SK-N-SH treated with all-trans-retinoic acid at 6 μM for 48 hours (cell line): Measurements from ENCODE around the gene EIF4G1.

Experiments used
- ATAC-seq: fragments of 200-7000 bp; cut with Tn5 transposase; 3 replicates; pipeline ENCODE4 v1.9.1; 2020; ENCODE audit warnings: mild to moderate bottlenecking, moderate library complexity
- BACH2 ChIP-seq: fragments of 250-450 bp; sonication (Bioruptor Pico); IDR thresholded peaks from 2 replicates; pipeline ENCODE4 v1.9.0; 2021; ENCODE audit warnings: mild to moderate bottlenecking, borderline replicate concordance
- CSDC2 ChIP-seq: fragments of 250-450 bp; sonication (Bioruptor Pico); IDR thresholded peaks from 2 replicates; pipeline ENCODE4 v1.5.0; 2020; ENCODE audit warnings: mild to moderate bottlenecking, moderate library complexity
- ESRRG ChIP-seq: fragments of 250-450 bp; sonication (Bioruptor Pico); IDR thresholded peaks from 2 replicates; pipeline ENCODE4 v1.6.1; 2021; ENCODE audit warnings: mild to moderate bottlenecking
- GLIS3 ChIP-seq: fragments of 250-450 bp; sonication (Bioruptor Pico); IDR thresholded peaks from 2 replicates; pipeline ENCODE4 v1.5.0; 2020; ENCODE audit warnings: mild to moderate bottlenecking, moderate library complexity
- OSR1 ChIP-seq: fragments of 250-450 bp; sonication (Bioruptor Pico); IDR thresholded peaks from 2 replicates; pipeline ENCODE4 v1.8.0; 2022; ENCODE audit warnings: moderate library complexity, mild to moderate bottlenecking, inconsistent platforms
- PPARA ChIP-seq: fragments of 250-450 bp; sonication (Bioruptor Pico); IDR thresholded peaks from 2 replicates; pipeline ENCODE4 v1.5.0; 2020; ENCODE audit warnings: mild to moderate bottlenecking, borderline replicate concordance
- RARB ChIP-seq: fragments of 250-450 bp; sonication (Bioruptor Pico); IDR thresholded peaks from 2 replicates; pipeline ENCODE4 v1.8.0; 2021; ENCODE audit warnings: mild to moderate bottlenecking, moderate library complexity
- SNAI2 ChIP-seq: fragments of 250-450 bp; sonication (Bioruptor Pico); IDR thresholded peaks from 2 replicates; pipeline ENCODE4 v1.5.0; 2020; ENCODE audit warnings: mild to moderate bottlenecking, moderate library complexity
- TCF4 ChIP-seq: fragments of 250-450 bp; sonication (Bioruptor Pico); IDR thresholded peaks from 2 replicates; pipeline ENCODE4 v1.8.0; 2021; ENCODE audit warnings: mild to moderate bottlenecking, moderate library complexity, borderline replicate concordance
- TOX ChIP-seq: fragments of 250-450 bp; sonication (Bioruptor Pico); IDR thresholded peaks from 2 replicates; pipeline ENCODE4 v1.8.0; 2021; ENCODE audit warnings: mild to moderate bottlenecking, moderate library complexity, borderline replicate concordance
- ZC3H10 ChIP-seq: fragments of 250-450 bp; sonication (Bioruptor Pico); IDR thresholded peaks from 2 replicates; pipeline ENCODE4 v1.5.1; 2021; ENCODE audit warnings: mild to moderate bottlenecking, moderate library complexity
- ZFP3 ChIP-seq: fragments of 250-450 bp; sonication (Bioruptor Pico); IDR thresholded peaks from 2 replicates; pipeline ENCODE4 v1.5.0; 2020; ENCODE audit warnings: mild to moderate bottlenecking, moderate library complexity
- ZNF70 ChIP-seq: fragments of 450-650 bp; formaldehyde crosslinking; IDR thresholded peaks from 2 replicates; pipeline ENCODE4 v1.5.0; 2020; ENCODE audit warnings: mild to moderate bottlenecking, moderate library complexity
- ZNF8 ChIP-seq: fragments of 450-650 bp; formaldehyde crosslinking; IDR thresholded peaks from 2 replicates; pipeline ENCODE4 v1.5.0; 2020; ENCODE audit warnings: mild to moderate bottlenecking, moderate library complexity
- TF ChIP-seq, protein P1 (sequence below): fragments of 250-450 bp; sonication (Bioruptor Pico); IDR thresholded peaks from 2 replicates; pipeline ENCODE4 v1.5.1; 2021; ENCODE audit warnings: mild to moderate bottlenecking, moderate library complexity
- TF ChIP-seq, protein P2 (sequence below): fragments of 250-450 bp; sonication (Bioruptor Pico); IDR thresholded peaks from 2 replicates; pipeline ENCODE4 v1.5.1; 2020; ENCODE audit warnings: low read depth, mild to moderate bottlenecking, moderate library complexity
- TF ChIP-seq, protein P3 (sequence below): fragments of 250-450 bp; sonication (Bioruptor Pico); IDR thresholded peaks from 2 replicates; pipeline ENCODE4 v1.5.0; 2020; ENCODE audit warnings: mild to moderate bottlenecking, moderate library complexity
- TF ChIP-seq, protein P4 (sequence below): fragments of 250-450 bp; sonication (Bioruptor Pico); IDR thresholded peaks from 2 replicates; pipeline ENCODE4 v1.8.0; 2021; ENCODE audit warnings: low read depth, mild to moderate bottlenecking, moderate library complexity, borderline replicate concordance

EIF4G1 gene

DNA sequence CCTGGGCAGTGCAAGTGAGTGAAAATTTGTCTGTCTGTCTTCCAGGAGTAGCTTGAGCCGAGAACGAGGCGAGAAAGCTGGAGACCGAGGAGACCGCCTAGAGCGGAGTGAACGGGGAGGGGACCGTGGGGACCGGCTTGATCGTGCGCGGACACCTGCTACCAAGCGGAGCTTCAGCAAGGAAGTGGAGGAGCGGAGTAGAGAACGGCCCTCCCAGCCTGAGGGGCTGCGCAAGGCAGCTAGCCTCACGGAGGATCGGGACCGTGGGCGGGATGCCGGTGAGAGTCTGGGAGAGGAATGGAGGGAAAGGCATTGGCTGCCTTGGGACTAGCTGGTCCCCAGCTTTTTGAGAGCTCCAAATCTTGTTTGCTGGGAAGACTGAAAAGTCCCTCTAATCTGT, 12.8 kb downstream of the EIF4G1 start:
- no peak for ATAC-seq
- no peak for TF ChIP-seq ZNF70 (CRISPR knock-in tag)
- TF ChIP-seq ZC3H10 (CRISPR knock-in tag), result no peak
- no peak for TF ChIP-seq OSR1 (CRISPR knock-in tag)
- TF ChIP-seq, protein P1, sequence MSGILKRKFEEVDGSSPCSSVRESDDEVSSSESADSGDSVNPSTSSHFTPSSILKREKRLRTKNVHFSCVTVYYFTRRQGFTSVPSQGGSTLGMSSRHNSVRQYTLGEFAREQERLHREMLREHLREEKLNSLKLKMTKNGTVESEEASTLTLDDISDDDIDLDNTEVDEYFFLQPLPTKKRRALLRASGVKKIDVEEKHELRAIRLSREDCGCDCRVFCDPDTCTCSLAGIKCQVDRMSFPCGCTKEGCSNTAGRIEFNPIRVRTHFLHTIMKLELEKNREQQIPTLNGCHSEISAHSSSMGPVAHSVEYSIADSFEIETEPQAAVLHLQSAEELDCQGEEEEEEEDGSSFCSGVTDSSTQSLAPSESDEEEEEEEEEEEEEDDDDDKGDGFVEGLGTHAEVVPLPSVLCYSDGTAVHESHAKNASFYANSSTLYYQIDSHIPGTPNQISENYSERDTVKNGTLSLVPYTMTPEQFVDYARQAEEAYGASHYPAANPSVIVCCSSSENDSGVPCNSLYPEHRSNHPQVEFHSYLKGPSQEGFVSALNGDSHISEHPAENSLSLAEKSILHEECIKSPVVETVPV (CRISPR knock-in tag), result no peak
- no peak for TF ChIP-seq CSDC2 (CRISPR knock-in tag)
- no peak for TF ChIP-seq TCF4 (CRISPR knock-in tag)

DNA sequence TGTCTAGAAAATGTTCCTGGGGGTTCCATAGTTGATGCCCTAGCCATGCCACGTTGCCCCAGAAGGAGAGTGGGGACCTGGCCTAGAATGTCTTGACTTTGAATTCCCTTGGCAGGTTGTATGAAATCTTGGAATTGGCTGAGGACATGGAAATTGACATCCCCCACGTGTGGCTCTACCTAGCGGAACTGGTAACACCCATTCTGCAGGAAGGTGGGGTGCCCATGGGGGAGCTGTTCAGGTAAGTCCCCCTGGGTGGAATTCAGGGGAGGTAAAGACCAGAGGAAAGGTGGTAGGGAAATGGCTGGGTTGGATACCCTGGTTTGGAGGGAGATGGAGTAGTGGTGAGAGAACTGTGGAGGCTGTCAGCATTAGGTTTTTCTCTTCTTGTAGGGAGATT, 14.1 kb downstream of the EIF4G1 start:
- no peak for ATAC-seq

DNA sequence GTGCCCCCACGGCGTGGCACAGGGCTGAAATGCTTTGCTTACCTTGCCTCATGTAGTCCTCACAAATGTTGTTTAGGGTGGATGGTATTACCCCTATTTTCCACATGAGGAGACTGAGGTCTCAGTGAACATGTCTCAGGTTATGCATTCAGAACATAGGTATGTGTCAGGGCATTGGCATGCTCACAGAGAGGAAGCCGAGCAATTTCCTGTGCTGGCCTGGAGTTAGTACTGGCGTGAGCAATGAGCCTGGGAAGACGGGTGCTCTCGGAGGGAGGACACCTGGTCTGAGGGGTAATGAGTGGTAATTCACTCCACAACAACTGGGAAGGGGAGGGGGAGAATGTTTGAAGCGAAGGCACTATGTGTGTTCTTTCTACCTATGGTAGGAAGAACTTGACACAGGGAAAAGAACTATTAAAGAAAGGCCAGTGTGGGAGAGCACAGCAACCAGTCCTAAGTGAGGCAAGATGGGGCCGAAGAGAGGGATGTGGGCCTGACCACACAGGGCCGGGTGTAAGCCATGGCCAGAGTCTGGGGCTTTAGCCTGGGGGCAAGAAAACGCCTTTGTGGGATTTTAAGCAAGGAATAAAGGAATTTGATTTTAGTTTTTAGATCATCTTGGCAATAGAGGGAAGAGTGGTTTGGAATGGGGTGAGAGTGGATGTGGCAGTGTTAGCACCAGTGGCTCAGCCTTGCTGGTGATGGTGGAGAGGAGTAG, 18.1 kb downstream of the EIF4G1 start:
- ATAC-seq, result peak; percentile 64
- TF ChIP-seq BACH2 (no peak), GLIS3 (CRISPR knock-in tag) (no peak), ZNF8 (CRISPR knock-in tag) (no peak), OSR1 (CRISPR knock-in tag) (no peak)
- TF ChIP-seq, protein P2, sequence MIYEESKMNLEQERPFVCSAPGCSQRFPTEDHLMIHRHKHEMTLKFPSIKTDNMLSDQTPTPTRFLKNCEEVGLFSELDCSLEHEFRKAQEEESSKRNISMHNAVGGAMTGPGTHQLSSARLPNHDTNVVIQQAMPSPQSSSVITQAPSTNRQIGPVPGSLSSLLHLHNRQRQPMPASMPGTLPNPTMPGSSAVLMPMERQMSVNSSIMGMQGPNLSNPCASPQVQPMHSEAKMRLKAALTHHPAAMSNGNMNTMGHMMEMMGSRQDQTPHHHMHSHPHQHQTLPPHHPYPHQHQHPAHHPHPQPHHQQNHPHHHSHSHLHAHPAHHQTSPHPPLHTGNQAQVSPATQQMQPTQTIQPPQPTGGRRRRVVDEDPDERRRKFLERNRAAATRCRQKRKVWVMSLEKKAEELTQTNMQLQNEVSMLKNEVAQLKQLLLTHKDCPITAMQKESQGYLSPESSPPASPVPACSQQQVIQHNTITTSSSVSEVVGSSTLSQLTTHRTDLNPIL (CRISPR knock-in tag), result no peak

More for the DNA sequence above, 14.1 kb downstream of the EIF4G1 start:
- no peak for TF ChIP-seq ZNF8 (CRISPR knock-in tag)
- TF ChIP-seq BACH2, result no peak
- TF ChIP-seq TOX, result no peak
- TF ChIP-seq ZNF70 (CRISPR knock-in tag), result no peak
- TF ChIP-seq, protein P3, sequence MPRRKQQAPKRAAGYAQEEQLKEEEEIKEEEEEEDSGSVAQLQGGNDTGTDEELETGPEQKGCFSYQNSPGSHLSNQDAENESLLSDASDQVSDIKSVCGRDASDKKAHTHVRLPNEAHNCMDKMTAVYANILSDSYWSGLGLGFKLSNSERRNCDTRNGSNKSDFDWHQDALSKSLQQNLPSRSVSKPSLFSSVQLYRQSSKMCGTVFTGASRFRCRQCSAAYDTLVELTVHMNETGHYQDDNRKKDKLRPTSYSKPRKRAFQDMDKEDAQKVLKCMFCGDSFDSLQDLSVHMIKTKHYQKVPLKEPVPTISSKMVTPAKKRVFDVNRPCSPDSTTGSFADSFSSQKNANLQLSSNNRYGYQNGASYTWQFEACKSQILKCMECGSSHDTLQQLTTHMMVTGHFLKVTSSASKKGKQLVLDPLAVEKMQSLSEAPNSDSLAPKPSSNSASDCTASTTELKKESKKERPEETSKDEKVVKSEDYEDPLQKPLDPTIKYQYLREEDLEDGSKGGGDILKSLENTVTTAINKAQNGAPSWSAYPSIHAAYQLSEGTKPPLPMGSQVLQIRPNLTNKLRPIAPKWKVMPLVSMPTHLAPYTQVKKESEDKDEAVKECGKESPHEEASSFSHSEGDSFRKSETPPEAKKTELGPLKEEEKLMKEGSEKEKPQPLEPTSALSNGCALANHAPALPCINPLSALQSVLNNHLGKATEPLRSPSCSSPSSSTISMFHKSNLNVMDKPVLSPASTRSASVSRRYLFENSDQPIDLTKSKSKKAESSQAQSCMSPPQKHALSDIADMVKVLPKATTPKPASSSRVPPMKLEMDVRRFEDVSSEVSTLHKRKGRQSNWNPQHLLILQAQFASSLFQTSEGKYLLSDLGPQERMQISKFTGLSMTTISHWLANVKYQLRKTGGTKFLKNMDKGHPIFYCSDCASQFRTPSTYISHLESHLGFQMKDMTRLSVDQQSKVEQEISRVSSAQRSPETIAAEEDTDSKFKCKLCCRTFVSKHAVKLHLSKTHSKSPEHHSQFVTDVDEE, result no peak

DNA sequence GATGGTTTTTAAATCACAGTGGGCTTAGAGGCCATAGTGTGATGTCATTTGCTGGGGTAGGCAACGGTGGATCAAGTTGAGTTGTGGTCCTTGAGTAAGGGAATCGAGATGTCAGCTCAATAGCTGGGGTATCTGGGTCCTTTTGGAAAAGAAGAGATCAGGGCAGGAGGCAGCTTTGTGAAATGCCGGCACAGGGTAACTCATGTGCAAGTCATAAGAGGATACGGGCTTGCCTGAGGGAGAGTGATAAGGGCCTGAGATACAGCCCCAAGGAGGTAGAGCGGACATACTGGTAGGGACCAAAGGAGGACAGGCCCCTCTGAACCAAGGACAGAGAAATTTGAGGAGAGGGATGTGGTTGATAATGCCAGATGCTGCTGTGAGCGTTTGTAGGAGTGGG, 18.8 kb downstream of the EIF4G1 start:
- no peak for ATAC-seq
- TF ChIP-seq SNAI2 (no peak), ZFP3 (no peak), ZC3H10 (CRISPR knock-in tag) (no peak), ZNF70 (CRISPR knock-in tag) (no peak), ZNF8 (CRISPR knock-in tag) (no peak)
- TF ChIP-seq, protein P3, result no peak

DNA sequence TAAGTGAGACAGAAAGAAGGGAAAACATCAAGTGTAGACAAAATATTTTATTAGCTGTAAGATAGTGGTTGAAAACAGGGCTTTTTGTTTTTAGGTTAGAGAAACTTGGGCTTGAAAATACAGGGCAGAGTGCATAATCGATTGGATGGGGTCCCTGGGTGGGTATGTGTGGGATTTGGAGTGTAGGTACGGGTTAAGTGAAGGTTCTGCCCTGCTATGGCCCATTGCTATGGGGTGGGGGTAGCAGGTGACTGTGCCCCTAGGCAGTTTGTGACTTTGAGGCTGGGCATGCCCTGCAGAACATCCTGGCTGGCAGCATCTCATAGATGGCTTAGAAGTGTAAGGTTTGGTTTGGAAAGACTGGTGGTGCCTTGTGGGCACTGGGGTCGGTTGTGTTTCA, 19.3 kb downstream of the EIF4G1 start:
- ATAC-seq, result no peak
- no peak for TF ChIP-seq PPARA (CRISPR knock-in tag)
- TF ChIP-seq, protein P4, sequence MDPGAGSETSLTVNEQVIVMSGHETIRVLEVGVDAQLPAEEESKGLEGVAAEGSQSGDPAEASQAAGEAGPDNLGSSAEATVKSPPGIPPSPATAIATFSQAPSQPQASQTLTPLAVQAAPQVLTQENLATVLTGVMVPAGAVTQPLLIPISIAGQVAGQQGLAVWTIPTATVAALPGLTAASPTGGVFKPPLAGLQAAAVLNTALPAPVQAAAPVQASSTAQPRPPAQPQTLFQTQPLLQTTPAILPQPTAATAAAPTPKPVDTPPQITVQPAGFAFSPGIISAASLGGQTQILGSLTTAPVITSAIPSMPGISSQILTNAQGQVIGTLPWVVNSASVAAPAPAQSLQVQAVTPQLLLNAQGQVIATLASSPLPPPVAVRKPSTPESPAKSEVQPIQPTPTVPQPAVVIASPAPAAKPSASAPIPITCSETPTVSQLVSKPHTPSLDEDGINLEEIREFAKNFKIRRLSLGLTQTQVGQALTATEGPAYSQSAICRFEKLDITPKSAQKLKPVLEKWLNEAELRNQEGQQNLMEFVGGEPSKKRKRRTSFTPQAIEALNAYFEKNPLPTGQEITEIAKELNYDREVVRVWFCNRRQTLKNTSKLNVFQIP (CRISPR knock-in tag), result no peak
- TF ChIP-seq ZC3H10 (CRISPR knock-in tag), result no peak
- TF ChIP-seq CSDC2 (CRISPR knock-in tag), result no peak
- no peak for TF ChIP-seq OSR1 (CRISPR knock-in tag)
- no peak for TF ChIP-seq ESRRG
- TF ChIP-seq TOX, result no peak
- TF ChIP-seq, protein P2 (CRISPR knock-in tag), result no peak
- no peak for TF ChIP-seq RARB (CRISPR knock-in tag)
- TF ChIP-seq, protein P1 (CRISPR knock-in tag), result no peak
